GM23338 (cell line): ENCODE measurements around the gene EFTUD2. TPM values are rescaled to one million over a fixed set of nuclear protein-coding genes. Genes with fewer than 3 reads are reported as not detected.

Experiments
- ATAC-seq: fragments of 200-7000 bp; cut with Tn5 transposase; 3 replicates; pipeline ENCODE4 v1.9.1; 2020
- DNase-seq: peaks from one replicate; pipeline ENCODE4 v3.0.0-alpha.2; 2015; ENCODE audit warnings: low spot score
- H2AFZ ChIP-seq: fragments of 200-600 bp; sonication (generic); 2 replicates; pipeline ENCODE4 v1.8.0; 2016; ENCODE audit warnings: antibody characterized with exemption, mild to moderate bottlenecking, moderate library complexity
- H3F3A ChIP-seq: fragments of 200-600 bp; sonication (generic); replicated peaks from 2 replicates; pipeline ENCODE4 v1.8.0; 2017; ENCODE audit warnings: antibody characterized with exemption, mixed run types, low read depth
- H3K27ac ChIP-seq: fragments of 200-600 bp; sonication (generic); 2 replicates; pipeline ENCODE4 v1.6.1; 2016; ENCODE audit warnings: low read depth
- H3K27me3 ChIP-seq: fragments of 200-600 bp; sonication (generic); 2 replicates; pipeline ENCODE4 v1.8.0; 2016; ENCODE audit warnings: mild to moderate bottlenecking, mixed run types, moderate library complexity; ENCODE audit not compliant: insufficient read depth
- H3K36me3 ChIP-seq: fragments of 200-600 bp; sonication (generic); 2 replicates; pipeline ENCODE4 v1.8.0; 2016; ENCODE audit warnings: mild to moderate bottlenecking; ENCODE audit not compliant: insufficient read depth
- H3K4me1 ChIP-seq: fragments of 200-600 bp; sonication (generic); 2 replicates; pipeline ENCODE4 v1.8.0; 2016; ENCODE audit warnings: mild to moderate bottlenecking, moderate library complexity; ENCODE audit not compliant: insufficient read depth
- H3K4me2 ChIP-seq: fragments of 200-600 bp; sonication (generic); 2 replicates; pipeline ENCODE4 v1.7.1; 2017; ENCODE audit warnings: mixed run types
- H3K4me3 ChIP-seq: fragments of 200-600 bp; sonication (generic); 2 replicates; pipeline ENCODE4 v1.6.1; 2016; ENCODE audit warnings: mixed run types
- H3K79me2 ChIP-seq: fragments of 200-600 bp; sonication (generic); replicated peaks from 2 replicates; pipeline ENCODE4 v1.8.0; 2017; ENCODE audit warnings: mild to moderate bottlenecking; ENCODE audit not compliant: insufficient read depth
- H3K9me2 ChIP-seq: fragments of 200-600 bp; sonication (generic); 2 replicates; pipeline ENCODE4 v1.8.0; 2017; ENCODE audit not compliant: insufficient read depth
- H4K20me1 ChIP-seq: fragments of 200-600 bp; sonication (generic); replicated peaks from 2 replicates; pipeline ENCODE4 v1.8.0; 2017; ENCODE audit warnings: mild to moderate bottlenecking; ENCODE audit not compliant: insufficient read depth
- H3K27ac Mint-ChIP-seq: 2 replicates; pipeline ENCODE4 v1.8.0; 2020; ENCODE audit warnings: inconsistent platforms, mild to moderate bottlenecking, moderate library complexity, mixed read lengths
- H3K27me3 Mint-ChIP-seq: 3 replicates; pipeline ENCODE4 v1.8.0; 2022; ENCODE audit warnings: low read depth, mild to moderate bottlenecking, moderate library complexity, mixed read lengths, inconsistent platforms; ENCODE audit not compliant: insufficient read depth, poor library complexity
- H3K36me3 Mint-ChIP-seq: 3 replicates; pipeline ENCODE4 v1.8.0; 2021; ENCODE audit warnings: low read depth, mild to moderate bottlenecking, inconsistent platforms, moderate library complexity, mixed read lengths
- H3K4me1 Mint-ChIP-seq: 3 replicates; pipeline ENCODE4 v1.8.0; 2020; ENCODE audit warnings: mild to moderate bottlenecking, inconsistent platforms, mixed read lengths
- H3K4me3 Mint-ChIP-seq: 3 replicates; pipeline ENCODE4 v1.8.0; 2021; ENCODE audit warnings: moderate library complexity, mild to moderate bottlenecking, inconsistent platforms, mixed read lengths
- H3K9me3 Mint-ChIP-seq: 3 replicates; pipeline ENCODE4 v1.8.0; 2020; ENCODE audit warnings: moderate library complexity, mild to moderate bottlenecking, inconsistent platforms, mixed read lengths
- CREB1 ChIP-seq: fragments of 250-450 bp; sonication (Bioruptor Pico); IDR thresholded peaks from 2 replicates; pipeline ENCODE4 v1.5.0; 2020; ENCODE audit warnings: low read depth, mild to moderate bottlenecking, moderate library complexity
- EZH2 ChIP-seq: fragments of 200-600 bp; sonication (generic); IDR thresholded peaks from one replicate; pipeline ENCODE4 v1.8.0; 2017; ENCODE audit warnings: antibody characterized with exemption, mild to moderate bottlenecking, low read depth; ENCODE audit not compliant: unreplicated experiment
- EZH2phosphoT487 ChIP-seq: fragments of 200-600 bp; sonication (generic); IDR thresholded peaks from one replicate; pipeline ENCODE4 v1.8.1; 2018; ENCODE audit warnings: antibody characterized with exemption; ENCODE audit not compliant: unreplicated experiment
- JUNB ChIP-seq: IDR thresholded peaks from one replicate; pipeline ENCODE4 v1.6.1; 2016; ENCODE audit warnings: antibody characterized with exemption; ENCODE audit not compliant: unreplicated experiment
- NANOG ChIP-seq: IDR thresholded peaks from 2 replicates; pipeline ENCODE4 v1.6.1; 2016; ENCODE audit warnings: antibody characterized with exemption, borderline replicate concordance
- POLR2AphosphoS5 ChIP-seq: IDR thresholded peaks from 2 replicates; pipeline ENCODE4 v1.6.1; 2016; ENCODE audit warnings: antibody characterized with exemption, low read depth
- STAT1 ChIP-seq: IDR thresholded peaks from one replicate; pipeline ENCODE4 v1.6.1; 2016; ENCODE audit warnings: antibody characterized with exemption; ENCODE audit not compliant: unreplicated experiment
- ZNF114 ChIP-seq: fragments of 250-450 bp; sonication (Bioruptor Pico); IDR thresholded peaks from 2 replicates; pipeline ENCODE4 v1.5.0; 2020; ENCODE audit warnings: mild to moderate bottlenecking, moderate library complexity
- ZNF331 ChIP-seq: fragments of 250-450 bp; sonication (Bioruptor Pico); IDR thresholded peaks from 2 replicates; pipeline ENCODE4 v1.5.0; 2020; ENCODE audit warnings: low read depth, mild to moderate bottlenecking, moderate library complexity
- polyA plus RNA-seq: library from polyadenylated mRNA; unstranded; fragments of >200 nt; fragmentation: Nextera tagmentation; extraction: Ambion mirVana; gene quantifications from 2 replicates; pipeline ENCODE4 v1.2.1, GENCODE V29; 2016
- total RNA-seq: library from RNA; depleted of rRNA; stranded (reverse); fragments of >200 nt; shearing (Covaris generic); gene quantifications from 2 replicates; pipeline ENCODE4 v1.2.3, GENCODE V29; 2014
- TF ChIP-seq, protein P1 (sequence below): IDR thresholded peaks from 2 replicates; pipeline ENCODE4 v1.6.1; 2016; ENCODE audit warnings: antibody characterized with exemption
- TF ChIP-seq, protein P2 (sequence below): fragments of 250-450 bp; sonication (Bioruptor Pico); IDR thresholded peaks from 2 replicates; pipeline ENCODE4 v1.5.0; 2020; ENCODE audit warnings: mild to moderate bottlenecking, moderate library complexity
- TF ChIP-seq, protein P3 (sequence below): IDR thresholded peaks from one replicate; pipeline ENCODE4 v1.6.1; 2018; ENCODE audit warnings: antibody characterized with exemption; ENCODE audit not compliant: unreplicated experiment
- TF ChIP-seq, protein P4 (sequence below), 2 experiments: fragments of 200-600 bp in 1 of 2; sonication (generic) in 1 of 2; conservative IDR thresholded peaks; 2 replicates each; pipeline versions ENCODE4 v1.5.1 to v1.6.1; 2016 to 2017; ENCODE audit warnings: antibody characterized with exemption in 2 of 2, low read depth in 2 of 2, mild to moderate bottlenecking in 2 of 2, moderate library complexity in 1 of 2

Gene EFTUD2
- total and polyA plus RNA-seq, 2 experiments from 2014 or later = 61.6 to 196 TPM

GRCh38 chr17:44854192-44854591, 45.1 kb downstream of the EFTUD2 start:
- TF ChIP-seq, protein P1, sequence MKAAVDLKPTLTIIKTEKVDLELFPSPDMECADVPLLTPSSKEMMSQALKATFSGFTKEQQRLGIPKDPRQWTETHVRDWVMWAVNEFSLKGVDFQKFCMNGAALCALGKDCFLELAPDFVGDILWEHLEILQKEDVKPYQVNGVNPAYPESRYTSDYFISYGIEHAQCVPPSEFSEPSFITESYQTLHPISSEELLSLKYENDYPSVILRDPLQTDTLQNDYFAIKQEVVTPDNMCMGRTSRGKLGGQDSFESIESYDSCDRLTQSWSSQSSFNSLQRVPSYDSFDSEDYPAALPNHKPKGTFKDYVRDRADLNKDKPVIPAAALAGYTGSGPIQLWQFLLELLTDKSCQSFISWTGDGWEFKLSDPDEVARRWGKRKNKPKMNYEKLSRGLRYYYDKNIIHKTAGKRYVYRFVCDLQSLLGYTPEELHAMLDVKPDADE = no peak
- TF ChIP-seq JUNB (no peak), ZNF114 (CRISPR knock-in tag) (no peak), STAT1 (no peak), EZH2 (no peak), EZH2phosphoT487 (no peak), POLR2AphosphoS5 (no peak), ZNF331 (no peak), NANOG (no peak), CREB1 (CRISPR knock-in tag) (no peak)
- TF ChIP-seq, protein P2, sequence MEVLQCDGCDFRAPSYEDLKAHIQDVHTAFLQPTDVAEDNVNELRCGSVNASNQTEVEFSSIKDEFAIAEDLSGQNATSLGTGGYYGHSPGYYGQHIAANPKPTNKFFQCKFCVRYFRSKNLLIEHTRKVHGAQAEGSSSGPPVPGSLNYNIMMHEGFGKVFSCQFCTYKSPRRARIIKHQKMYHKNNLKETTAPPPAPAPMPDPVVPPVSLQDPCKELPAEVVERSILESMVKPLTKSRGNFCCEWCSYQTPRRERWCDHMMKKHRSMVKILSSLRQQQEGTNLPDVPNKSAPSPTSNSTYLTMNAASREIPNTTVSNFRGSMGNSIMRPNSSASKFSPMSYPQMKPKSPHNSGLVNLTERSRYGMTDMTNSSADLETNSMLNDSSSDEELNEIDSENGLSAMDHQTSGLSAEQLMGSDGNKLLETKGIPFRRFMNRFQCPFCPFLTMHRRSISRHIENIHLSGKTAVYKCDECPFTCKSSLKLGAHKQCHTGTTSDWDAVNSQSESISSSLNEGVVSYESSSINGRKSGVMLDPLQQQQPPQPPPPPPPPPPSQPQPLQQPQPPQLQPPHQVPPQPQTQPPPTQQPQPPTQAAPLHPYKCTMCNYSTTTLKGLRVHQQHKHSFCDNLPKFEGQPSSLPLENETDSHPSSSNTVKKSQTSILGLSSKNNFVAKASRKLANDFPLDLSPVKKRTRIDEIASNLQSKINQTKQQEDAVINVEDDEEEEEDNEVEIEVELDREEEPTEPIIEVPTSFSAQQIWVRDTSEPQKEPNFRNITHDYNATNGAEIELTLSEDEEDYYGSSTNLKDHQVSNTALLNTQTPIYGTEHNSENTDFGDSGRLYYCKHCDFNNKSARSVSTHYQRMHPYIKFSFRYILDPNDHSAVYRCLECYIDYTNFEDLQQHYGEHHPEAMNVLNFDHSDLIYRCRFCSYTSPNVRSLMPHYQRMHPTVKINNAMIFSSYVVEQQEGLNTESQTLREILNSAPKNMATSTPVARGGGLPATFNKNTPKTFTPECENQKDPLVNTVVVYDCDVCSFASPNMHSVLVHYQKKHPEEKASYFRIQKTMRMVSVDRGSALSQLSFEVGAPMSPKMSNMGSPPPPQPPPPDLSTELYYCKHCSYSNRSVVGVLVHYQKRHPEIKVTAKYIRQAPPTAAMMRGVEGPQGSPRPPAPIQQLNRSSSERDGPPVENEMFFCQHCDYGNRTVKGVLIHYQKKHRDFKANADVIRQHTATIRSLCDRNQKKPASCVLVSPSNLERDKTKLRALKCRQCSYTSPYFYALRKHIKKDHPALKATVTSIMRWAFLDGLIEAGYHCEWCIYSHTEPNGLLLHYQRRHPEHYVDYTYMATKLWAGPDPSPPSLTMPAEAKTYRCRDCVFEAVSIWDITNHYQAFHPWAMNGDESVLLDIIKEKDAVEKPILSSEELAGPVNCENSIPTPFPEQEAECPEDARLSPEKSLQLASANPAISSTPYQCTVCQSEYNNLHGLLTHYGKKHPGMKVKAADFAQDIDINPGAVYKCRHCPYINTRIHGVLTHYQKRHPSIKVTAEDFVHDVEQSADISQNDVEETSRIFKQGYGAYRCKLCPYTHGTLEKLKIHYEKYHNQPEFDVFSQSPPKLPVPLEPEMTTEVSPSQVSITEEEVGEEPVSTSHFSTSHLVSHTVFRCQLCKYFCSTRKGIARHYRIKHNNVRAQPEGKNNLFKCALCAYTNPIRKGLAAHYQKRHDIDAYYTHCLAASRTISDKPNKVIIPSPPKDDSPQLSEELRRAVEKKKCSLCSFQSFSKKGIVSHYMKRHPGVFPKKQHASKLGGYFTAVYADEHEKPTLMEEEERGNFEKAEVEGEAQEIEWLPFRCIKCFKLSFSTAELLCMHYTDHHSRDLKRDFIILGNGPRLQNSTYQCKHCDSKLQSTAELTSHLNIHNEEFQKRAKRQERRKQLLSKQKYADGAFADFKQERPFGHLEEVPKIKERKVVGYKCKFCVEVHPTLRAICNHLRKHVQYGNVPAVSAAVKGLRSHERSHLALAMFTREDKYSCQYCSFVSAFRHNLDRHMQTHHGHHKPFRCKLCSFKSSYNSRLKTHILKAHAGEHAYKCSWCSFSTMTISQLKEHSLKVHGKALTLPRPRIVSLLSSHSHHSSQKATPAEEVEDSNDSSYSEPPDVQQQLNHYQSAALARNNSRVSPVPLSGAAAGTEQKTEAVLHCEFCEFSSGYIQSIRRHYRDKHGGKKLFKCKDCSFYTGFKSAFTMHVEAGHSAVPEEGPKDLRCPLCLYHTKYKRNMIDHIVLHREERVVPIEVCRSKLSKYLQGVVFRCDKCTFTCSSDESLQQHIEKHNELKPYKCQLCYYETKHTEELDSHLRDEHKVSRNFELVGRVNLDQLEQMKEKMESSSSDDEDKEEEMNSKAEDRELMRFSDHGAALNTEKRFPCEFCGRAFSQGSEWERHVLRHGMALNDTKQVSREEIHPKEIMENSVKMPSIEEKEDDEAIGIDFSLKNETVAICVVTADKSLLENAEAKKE (CRISPR knock-in tag) = no peak
- TF ChIP-seq, protein P3, sequence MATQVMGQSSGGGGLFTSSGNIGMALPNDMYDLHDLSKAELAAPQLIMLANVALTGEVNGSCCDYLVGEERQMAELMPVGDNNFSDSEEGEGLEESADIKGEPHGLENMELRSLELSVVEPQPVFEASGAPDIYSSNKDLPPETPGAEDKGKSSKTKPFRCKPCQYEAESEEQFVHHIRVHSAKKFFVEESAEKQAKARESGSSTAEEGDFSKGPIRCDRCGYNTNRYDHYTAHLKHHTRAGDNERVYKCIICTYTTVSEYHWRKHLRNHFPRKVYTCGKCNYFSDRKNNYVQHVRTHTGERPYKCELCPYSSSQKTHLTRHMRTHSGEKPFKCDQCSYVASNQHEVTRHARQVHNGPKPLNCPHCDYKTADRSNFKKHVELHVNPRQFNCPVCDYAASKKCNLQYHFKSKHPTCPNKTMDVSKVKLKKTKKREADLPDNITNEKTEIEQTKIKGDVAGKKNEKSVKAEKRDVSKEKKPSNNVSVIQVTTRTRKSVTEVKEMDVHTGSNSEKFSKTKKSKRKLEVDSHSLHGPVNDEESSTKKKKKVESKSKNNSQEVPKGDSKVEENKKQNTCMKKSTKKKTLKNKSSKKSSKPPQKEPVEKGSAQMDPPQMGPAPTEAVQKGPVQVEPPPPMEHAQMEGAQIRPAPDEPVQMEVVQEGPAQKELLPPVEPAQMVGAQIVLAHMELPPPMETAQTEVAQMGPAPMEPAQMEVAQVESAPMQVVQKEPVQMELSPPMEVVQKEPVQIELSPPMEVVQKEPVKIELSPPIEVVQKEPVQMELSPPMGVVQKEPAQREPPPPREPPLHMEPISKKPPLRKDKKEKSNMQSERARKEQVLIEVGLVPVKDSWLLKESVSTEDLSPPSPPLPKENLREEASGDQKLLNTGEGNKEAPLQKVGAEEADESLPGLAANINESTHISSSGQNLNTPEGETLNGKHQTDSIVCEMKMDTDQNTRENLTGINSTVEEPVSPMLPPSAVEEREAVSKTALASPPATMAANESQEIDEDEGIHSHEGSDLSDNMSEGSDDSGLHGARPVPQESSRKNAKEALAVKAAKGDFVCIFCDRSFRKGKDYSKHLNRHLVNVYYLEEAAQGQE = no peak
- TF ChIP-seq, protein P4, sequence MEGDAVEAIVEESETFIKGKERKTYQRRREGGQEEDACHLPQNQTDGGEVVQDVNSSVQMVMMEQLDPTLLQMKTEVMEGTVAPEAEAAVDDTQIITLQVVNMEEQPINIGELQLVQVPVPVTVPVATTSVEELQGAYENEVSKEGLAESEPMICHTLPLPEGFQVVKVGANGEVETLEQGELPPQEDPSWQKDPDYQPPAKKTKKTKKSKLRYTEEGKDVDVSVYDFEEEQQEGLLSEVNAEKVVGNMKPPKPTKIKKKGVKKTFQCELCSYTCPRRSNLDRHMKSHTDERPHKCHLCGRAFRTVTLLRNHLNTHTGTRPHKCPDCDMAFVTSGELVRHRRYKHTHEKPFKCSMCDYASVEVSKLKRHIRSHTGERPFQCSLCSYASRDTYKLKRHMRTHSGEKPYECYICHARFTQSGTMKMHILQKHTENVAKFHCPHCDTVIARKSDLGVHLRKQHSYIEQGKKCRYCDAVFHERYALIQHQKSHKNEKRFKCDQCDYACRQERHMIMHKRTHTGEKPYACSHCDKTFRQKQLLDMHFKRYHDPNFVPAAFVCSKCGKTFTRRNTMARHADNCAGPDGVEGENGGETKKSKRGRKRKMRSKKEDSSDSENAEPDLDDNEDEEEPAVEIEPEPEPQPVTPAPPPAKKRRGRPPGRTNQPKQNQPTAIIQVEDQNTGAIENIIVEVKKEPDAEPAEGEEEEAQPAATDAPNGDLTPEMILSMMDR (conservative IDR thresholded peaks at IDR 0.05; ENCODE audit: low read depth in 2 of 2) = no peak
- Histone ChIP-seq H3F3A (0 out of 2 replicates have a peak, but pooled peaks cover 7% of the 10 kb centered on the region), H3K4me2 (no peak overlapping the region), H3K4me3 (no peak overlapping the region), H2AFZ (no peak overlapping the region), H3K4me1 (no peaks in the 10 kb centered on the region), H4K20me1 (peaks cover 7% of the 10 kb centered on the region; the same call in 1 of the 2 replicates), H3K79me2 (no peaks in the 10 kb centered on the region), H3K9me2 (no peaks in the 10 kb centered on the region), H3K36me3 (peaks cover 42% of the 10 kb centered on the region), H3K27me3 (no peaks in the 10 kb centered on the region), H3K27ac (no peak overlapping the region)
- Mint-ChIP-seq H3K27ac (no peak overlapping the region), H3K4me1 (peaks cover under 1% of the 10 kb centered on the region; the same call in 1 of the 3 replicates), H3K9me3 (no peaks in the 10 kb centered on the region), H3K27me3 (peaks cover 2% of the 10 kb centered on the region), H3K4me3 (no peak overlapping the region), H3K36me3 (peaks cover 88% of the 10 kb centered on the region)
- ATAC-seq = no peak
- no peak for DNase-seq
